Nephron progenitor cell (in vitro differentiated cells): ENCODE data around the gene HYAL4.

Source experiments
- DNase-seq: peaks from one replicate; pipeline ENCODE4 v3.0.0; 2021
- H3K27ac Mint-ChIP-seq: 2 replicates; pipeline ENCODE4 v1.8.0; 2021; ENCODE audit warnings: mild to moderate bottlenecking, moderate library complexity, mixed read lengths
- H3K27me3 Mint-ChIP-seq: 2 replicates; pipeline ENCODE4 v1.8.0; 2021; ENCODE audit warnings: mild to moderate bottlenecking, low read depth, mixed read lengths; ENCODE audit not compliant: poor library complexity
- H3K36me3 Mint-ChIP-seq: 2 replicates; pipeline ENCODE4 v1.8.0; 2021; ENCODE audit warnings: low read depth, mixed read lengths
- H3K4me1 Mint-ChIP-seq: 2 replicates; pipeline ENCODE4 v1.8.0; 2021; ENCODE audit warnings: mixed read lengths
- H3K4me3 Mint-ChIP-seq: 2 replicates; pipeline ENCODE4 v1.8.0; 2021; ENCODE audit warnings: mild to moderate bottlenecking, moderate library complexity, mixed read lengths
- H3K9me3 Mint-ChIP-seq: 2 replicates; pipeline ENCODE4 v1.8.0; 2021; ENCODE audit warnings: mild to moderate bottlenecking, moderate library complexity, mixed read lengths
- TF ChIP-seq, protein P1 (sequence below): fragments of 200-600 bp; sonication (generic); IDR thresholded peaks from 2 replicates; pipeline ENCODE4 v1.5.0; 2021; ENCODE audit warnings: antibody characterized with exemption

Gene HYAL4

DNA sequence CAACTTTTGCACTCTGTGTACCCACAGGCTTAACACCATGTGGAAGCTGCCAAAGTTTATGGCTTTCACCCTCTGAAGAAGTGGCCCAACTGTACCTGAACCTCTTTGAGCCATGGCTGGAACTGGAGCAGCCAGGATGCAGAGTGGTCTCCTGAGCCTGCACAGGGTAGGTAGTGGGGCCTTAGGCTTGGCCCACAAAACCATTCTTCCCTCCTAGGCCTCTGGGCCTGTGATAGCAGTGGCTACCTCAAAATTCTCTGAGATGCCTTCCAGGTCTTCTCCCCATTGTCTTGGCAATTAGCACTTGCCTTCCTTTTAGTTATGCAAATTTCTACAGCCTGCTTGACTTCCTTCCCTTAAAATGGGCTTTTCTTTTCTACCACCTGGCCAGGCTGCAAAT is 60.7 kb downstream of the HYAL4 start:
- TF ChIP-seq, protein P1, sequence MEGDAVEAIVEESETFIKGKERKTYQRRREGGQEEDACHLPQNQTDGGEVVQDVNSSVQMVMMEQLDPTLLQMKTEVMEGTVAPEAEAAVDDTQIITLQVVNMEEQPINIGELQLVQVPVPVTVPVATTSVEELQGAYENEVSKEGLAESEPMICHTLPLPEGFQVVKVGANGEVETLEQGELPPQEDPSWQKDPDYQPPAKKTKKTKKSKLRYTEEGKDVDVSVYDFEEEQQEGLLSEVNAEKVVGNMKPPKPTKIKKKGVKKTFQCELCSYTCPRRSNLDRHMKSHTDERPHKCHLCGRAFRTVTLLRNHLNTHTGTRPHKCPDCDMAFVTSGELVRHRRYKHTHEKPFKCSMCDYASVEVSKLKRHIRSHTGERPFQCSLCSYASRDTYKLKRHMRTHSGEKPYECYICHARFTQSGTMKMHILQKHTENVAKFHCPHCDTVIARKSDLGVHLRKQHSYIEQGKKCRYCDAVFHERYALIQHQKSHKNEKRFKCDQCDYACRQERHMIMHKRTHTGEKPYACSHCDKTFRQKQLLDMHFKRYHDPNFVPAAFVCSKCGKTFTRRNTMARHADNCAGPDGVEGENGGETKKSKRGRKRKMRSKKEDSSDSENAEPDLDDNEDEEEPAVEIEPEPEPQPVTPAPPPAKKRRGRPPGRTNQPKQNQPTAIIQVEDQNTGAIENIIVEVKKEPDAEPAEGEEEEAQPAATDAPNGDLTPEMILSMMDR = no peak
- DNase-seq = no peak
- Mint-ChIP-seq H3K9me3 (no peaks in the 10 kb centered on the region), H3K4me1 (no peaks in the 10 kb centered on the region), H3K4me3 (no peak overlapping the region), H3K27ac (no peak overlapping the region), H3K36me3 (no peaks in the 10 kb centered on the region), H3K27me3 (no peaks in the 10 kb centered on the region)

DNA sequence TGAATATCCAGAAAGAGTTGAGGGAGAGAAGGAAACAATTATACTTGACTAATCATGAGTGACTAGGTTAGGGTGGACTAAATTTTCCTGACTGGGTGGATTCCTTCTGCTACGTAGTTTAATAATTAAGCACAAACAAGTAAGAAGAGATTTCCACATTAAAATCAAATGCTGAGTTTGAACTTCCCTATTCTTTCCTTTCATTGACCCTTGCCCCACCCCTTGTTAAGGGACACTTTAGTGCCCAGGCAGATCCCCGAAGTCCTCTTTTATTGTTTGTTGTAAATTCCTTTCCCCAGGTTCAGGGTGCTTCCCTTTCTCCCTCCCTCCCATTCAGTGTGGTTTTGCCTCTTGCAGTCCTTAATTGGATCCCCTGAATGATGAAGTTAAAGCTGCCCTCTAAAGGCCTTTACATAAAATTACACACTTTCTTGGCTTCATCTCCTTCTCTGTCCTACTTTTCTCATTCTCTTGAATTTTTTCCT is 71.3 kb downstream of the HYAL4 start:
- no peak overlapping the region for H3K27ac Mint-ChIP-seq
- H3K4me1 Mint-ChIP-seq = peaks cover 6% of the 10 kb centered on the region
- DNase-seq = no peak
- no peaks in the 10 kb centered on the region for H3K36me3 Mint-ChIP-seq
- H3K9me3 Mint-ChIP-seq = no peaks in the 10 kb centered on the region
- TF ChIP-seq, protein P1 = peak; percentile 36
- H3K27me3 Mint-ChIP-seq = no peaks in the 10 kb centered on the region
- H3K4me3 Mint-ChIP-seq = no peak overlapping the region

DNA sequence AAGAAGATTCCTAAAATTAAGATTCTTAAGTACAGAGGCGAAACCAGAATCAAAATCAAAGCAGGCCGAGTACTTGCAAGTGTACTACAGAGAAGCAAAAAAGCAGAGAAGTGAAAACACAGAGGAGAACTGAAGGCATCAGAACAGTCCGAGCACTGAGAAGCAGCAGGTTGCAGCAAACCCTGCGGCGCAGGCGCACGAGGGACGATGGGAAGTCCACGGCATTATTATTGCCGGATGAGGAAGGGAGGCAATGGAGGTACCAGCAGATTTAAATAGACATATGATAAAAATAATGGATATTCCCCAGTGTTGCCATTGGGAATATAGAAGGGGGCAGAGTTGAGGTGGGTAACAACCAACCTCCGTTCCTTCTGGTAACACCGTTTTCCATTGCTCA is 72.9 kb downstream of the HYAL4 start:
- H3K36me3 Mint-ChIP-seq = no peaks in the 10 kb centered on the region
- H3K4me3 Mint-ChIP-seq = no peak overlapping the region
- no peaks in the 10 kb centered on the region for H3K27me3 Mint-ChIP-seq
- no peak for DNase-seq
- TF ChIP-seq, protein P1 = no peak
- H3K27ac Mint-ChIP-seq = peak overlapping the region; percentile 1
- peaks cover 6% of the 10 kb centered on the region for H3K4me1 Mint-ChIP-seq
- H3K9me3 Mint-ChIP-seq = no peaks in the 10 kb centered on the region

DNA sequence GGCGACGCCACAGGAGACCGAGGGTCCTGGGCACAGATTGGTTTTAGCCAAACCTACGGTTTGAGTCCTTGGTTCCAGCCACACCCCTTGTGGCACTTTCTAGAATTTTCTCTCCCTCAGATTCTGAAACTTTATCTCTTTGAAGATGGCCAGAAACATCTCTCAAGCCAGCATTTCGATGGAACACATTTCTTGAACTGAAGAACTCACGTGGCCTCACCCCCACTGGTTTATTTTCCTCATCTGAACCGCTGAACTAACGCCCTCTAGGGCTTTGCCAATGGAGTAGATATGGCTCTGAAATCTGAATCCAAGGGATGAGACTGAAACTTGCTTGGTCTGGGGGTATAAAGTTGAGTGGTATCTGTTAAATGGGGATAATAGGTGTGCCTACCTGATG is 73.3 kb downstream of the HYAL4 start:
- Mint-ChIP-seq H3K9me3 (no peaks in the 10 kb centered on the region), H3K27me3 (no peaks in the 10 kb centered on the region), H3K36me3 (no peaks in the 10 kb centered on the region), H3K27ac (no peak overlapping the region), H3K4me1 (peaks cover 6% of the 10 kb centered on the region), H3K4me3 (no peak overlapping the region)
- TF ChIP-seq, protein P1 = no peak
- DNase-seq = no peak

DNA sequence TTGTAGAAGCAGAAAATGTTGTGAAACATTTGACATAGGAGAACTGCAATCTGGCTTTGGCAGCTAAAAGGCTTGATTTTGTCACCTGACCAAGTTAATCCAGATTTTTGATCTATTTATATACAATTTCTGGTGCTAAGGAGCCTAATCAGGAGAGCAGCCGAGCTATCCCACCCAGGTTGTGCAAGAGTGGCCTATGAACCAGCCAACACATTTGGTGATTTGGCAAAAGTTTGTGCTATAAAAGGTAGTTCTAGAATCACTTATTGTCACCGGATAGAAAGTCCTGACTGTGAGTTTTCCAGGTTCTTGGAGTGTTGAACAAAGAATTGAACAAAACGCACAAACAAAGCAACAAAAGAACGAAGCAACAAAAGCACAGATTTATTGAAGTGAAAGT is 78.6 kb downstream of the HYAL4 start:
- Mint-ChIP-seq H3K27me3 (peaks cover 3% of the 10 kb centered on the region), H3K4me3 (no peak overlapping the region), H3K4me1 (no peaks in the 10 kb centered on the region), H3K27ac (no peak overlapping the region), H3K9me3 (peaks cover 4% of the 10 kb centered on the region), H3K36me3 (no peaks in the 10 kb centered on the region)
- TF ChIP-seq, protein P1 = no peak
- no peak for DNase-seq

DNA sequence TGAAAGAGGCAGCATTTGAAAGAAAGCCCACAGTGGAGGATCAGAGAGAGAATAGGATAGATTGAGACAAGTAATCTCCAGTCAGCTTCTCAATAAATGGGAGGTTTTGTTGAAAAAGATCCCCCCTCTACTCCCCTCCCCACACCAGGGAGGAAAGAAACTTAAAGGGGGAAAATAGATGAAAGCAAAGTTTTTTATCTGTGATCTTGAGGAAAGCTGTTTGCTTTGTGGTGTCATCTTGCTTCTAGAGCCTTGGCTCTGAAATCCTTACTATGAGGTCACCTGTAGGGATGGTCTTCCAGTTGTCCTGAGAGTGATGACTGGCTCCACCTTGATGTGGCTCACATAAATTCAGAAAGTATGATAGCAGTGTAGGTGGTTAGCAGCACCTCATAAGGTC is 80.0 kb downstream of the HYAL4 start, which contains the start of gene SPAM1:
Gene SPAM1, plus strand, starts transcription at position 301 of the 400 bp plus-strand sequence. CDS start 28,330 bp downstream, outside the sequence.
- no peak for DNase-seq
- TF ChIP-seq, protein P1 = no peak
- Mint-ChIP-seq H3K27me3 (peaks cover 3% of the 10 kb centered on the region), H3K4me3 (no peak within 1 kb of the TSS), H3K36me3 (no peaks in the 10 kb centered on the region), H3K27ac (no peak within 1 kb of the TSS), H3K4me1 (no peaks in the 10 kb centered on the region), H3K9me3 (peaks cover 4% of the 10 kb centered on the region)
